DMS114 treated with DMSO at 0.1 percent for 48 hours (cell line): ENCODE measurements around the gene NTRK1.

Experiments used
- DNase-seq: peaks from one replicate; lab custom pipeline; 2025; ENCODE audit not compliant: unreplicated experiment; lab: John Stamatoyannopoulos, UW

NTRK1 gene

DNA sequence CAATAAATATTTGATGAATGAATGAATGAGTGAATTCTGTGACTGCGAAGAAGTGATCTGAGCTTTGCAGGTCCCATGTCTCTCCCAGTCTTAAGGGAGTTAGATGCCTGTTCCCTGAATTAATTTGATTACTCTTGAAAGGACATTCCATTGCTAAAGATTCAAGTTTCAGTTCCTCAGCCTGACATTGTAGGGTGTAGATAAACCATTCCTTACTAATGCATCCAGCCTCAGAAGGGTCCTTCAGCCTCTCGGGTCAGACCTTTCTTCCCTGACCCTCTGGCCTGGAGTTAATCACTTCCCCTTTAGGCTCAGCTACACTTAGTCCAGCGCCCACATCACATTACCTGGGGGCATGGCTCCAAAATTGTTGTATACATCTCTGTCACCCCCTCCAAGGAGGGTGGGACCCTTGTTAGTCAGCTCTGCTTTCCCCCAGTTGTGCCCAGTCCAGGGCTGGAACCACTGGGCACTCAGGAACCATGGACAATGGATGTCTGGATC lies 4.3 kb upstream of the NTRK1 start:
- DNase-seq = no peak

GRCh38 chr1:156857532-156857931 lies 3.1 kb upstream of the NTRK1 start:
- DNase-seq = no peak

GRCh38 chr1:156858555-156858956 lies 2.1 kb upstream of the NTRK1 start:
- no peak for DNase-seq

GRCh38 chr1:156858959-156859522 lies 1.6 kb upstream of the NTRK1 start, which contains the start of gene INSRR:
Gene INSRR (minus strand): TSS chr1:156859117. CDS start chr1:156858621, 496 bp downstream.
- DNase-seq = no peak

DNA sequence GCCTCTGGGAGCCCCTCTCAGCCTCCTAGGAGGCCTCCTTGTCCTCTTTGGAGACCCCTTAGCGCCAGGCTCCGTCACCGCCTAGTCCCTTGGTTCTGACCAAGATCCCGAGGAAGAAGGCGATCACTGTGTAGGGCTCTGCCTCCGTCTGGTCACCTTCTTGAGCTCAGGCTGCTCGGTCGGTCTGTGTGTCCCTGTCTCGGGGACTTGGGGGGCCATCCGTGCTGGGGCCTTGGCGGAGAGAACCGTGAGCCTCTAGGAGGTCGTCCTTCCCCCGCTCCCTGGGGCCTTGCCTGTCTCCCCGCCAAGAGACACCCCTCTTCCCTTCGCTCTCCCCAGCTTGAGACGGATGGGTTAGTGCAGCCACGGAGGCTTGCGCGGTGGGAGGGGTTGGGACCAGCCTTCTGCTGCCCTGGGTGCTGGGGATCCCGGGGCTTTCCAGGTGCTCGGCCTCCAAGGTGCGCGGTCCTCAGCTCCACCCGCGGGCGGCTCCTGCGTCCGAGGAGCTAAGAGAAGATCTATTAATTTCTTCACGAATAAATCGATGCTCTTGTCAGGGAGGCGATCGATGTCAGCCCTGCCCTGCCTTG lies 1.0 kb upstream of the NTRK1 start:
- DNase-seq = no peak

GRCh38 chr1:156860113-156860627 lies 495 bp upstream of the NTRK1 start:
- DNase-seq = peak; percentile 59

DNA sequence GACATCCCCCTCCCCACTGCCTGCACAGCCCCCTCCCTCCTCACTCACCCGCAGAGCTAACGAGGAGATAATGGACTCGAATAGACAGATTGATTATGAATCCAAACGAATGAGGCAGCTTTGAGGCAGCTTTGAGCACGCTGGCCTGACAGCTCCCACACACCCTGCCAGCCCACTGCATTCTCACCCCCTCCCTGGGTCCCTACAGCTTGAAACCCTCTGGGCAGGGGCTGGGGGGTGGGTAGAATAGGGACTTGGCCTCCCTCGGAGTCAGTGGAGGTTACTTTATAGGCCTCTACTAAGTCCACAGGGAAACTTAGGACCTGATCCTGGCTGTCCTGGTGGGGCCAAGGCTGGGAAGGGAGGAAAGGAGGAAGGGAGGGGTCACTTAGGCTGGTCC lies 1.9 kb downstream of the NTRK1 start:
- DNase-seq = no peak

- no peak for DNase-seq
These were observed 2.4 kb downstream of the NTRK1 start for GRCh38 chr1:156862997-156863599.

DNA sequence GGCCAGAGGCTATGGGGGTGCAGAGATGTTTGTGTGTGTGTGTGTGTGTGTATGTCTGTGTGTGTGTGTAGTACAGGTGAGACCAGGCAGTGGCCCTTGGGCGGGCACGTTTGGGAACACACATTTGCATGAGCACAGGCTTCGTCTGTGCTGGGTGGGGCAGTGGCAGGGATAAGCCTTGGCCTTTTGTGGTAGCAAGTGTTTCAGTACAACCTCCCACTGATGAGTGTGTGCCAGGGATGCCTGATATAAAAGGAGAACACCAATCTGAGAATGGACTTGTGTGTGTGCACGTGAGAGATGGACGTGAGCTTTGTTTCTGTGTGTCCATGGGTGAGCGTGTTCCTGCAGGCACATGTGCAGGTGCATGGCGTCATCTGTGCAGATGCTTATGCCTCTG lies 3.0 kb downstream of the NTRK1 start:
- no peak for DNase-seq

GRCh38 chr1:156864796-156865195 lies 4.1 kb downstream of the NTRK1 start:
- no peak for DNase-seq

- no peak for DNase-seq
These were observed 4.6 kb downstream of the NTRK1 start for GRCh38 chr1:156865258-156865657.

DNA sequence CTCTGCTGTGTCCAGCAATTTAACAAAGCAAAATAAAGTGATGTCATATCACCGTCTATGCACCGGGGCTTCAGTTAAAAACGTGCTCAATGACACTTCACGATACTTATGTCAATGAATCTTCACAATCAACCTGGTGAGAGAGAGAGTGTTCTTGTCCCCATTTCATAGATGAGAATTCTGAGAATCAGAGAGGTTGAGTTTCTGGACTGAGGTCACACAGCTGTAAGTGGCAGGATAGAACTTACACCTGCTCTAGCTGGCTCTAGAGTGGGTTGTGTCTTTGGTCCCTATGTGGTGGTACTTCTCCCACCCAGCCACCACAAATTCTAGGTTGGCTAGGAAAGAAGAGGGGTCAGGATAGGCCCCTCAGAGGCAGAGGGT lies 5.2 kb downstream of the NTRK1 start:
- DNase-seq = no peak

- DNase-seq = no peak
These were observed 5.7 kb downstream of the NTRK1 start for GRCh38 chr1:156866249-156866909.

GRCh38 chr1:156868341-156868740 lies 7.7 kb downstream of the NTRK1 start:
- DNase-seq = no peak

DNA sequence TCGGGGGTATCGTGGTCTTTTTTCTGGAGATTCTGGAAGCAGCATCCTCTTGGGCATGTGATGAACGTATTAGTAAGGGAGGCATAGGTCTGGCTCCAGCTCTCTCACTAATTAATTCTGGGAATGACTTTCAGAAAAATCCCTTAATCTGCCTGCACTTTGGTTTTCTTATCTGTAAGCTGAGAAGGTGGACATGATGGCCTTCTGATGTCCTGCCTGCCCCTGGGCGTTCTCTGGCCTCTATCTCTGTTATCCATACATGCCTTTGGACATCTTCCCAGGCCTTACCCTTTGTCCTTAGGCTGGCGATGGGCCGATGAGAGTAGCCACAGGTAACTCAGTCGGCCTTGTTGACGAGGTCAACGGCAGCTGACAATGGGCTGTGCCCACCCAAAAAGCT lies 8.8 kb downstream of the NTRK1 start:
- DNase-seq = no peak

GRCh38 chr1:156873659-156874058 lies 13.0 kb downstream of the NTRK1 start:
- DNase-seq = no peak

- DNase-seq = no peak
These were observed 13.5 kb downstream of the NTRK1 start for GRCh38 chr1:156874142-156874541.

DNA sequence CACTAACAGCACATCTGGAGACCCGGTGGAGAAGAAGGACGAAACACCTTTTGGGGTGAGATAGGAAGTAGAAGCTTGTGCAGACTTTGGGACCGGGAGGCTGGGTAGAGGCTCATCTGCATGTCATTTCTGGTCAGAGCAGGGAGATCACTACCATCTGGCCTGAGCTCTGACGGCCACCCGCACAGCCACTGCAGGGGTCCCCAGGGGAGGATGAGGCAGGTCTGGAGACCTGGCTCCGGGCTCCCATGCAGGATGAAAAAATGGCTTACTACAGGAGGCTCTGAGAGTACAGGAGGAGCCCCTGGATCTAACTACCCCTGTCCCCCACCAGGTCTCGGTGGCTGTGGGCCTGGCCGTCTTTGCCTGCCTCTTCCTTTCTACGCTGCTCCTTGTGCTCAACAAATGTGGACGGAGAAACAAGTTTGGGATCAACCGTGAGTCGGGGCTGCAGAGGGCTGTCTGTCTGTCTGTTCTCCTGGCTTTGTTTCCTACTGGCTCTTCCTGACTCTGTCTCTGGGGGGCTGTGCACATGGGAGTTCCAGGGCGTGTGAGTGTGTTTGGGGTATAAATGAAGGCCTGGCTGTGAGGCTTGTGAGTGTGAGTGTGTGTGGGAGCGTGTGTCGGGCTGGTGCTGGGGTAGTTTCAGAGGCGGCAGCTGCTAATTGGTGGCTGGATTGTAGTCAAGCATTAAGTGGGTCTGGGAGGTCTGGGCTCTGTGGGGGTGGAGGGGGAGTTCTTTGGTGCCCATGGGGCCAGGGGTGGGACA lies 14.1 kb downstream of the NTRK1 start:
- no peak for DNase-seq

- DNase-seq = no peak
These were observed 14.6 kb downstream of the NTRK1 start for GRCh38 chr1:156875341-156875615.

DNA sequence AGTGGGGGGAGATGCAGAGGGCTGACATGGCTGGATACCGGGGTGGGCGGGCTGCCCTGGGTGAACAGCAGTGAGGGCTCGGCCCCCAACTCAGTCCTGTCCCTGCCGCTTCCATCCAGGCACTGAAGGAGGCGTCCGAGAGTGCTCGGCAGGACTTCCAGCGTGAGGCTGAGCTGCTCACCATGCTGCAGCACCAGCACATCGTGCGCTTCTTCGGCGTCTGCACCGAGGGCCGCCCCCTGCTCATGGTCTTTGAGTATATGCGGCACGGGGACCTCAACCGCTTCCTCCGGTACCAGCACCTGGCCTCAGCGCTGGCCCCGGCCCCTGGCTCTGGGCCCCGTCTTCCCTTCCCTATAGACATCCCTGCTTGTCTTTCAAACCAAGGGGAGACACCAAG lies 15.6 kb downstream of the NTRK1 start:
- no peak for DNase-seq

DNA sequence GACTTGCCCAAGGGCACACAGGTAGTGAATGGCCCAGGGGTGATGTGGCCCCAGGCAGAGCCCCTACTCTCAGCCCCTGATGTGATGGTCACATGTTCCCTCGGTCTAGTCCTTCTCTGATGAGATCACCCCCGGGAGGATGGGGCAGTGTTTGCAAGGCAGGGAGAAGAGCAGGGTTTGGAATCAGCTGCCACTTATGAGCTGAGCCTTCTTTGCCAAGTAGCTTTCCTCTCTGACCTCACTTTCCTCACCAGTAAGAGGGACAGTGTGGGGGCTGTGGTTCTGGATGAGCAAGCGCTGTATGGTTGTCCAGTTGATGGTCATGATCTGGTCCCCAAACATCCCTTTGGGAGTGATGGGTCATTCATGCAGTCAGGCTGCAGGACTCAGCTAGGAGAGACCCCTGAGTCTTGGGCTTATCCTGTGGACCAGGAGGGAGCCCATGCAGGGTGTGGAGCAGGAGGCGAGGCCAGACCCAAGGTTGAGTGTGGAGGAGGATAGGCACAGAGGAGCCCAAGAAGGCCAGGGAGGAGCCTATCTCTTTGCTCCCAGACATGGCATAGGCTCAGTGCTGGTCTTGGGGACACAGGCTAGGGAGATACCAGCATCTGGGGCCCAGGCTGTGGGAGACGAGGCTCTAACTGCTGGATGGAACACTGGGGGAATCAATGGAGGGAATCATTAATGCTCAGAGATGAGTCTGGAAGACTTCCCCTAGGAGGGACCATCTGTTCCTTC lies 16.9 kb downstream of the NTRK1 start:
- no peak for DNase-seq
